Stimulated activated CD8-positive, alpha-beta memory T cell treated with anti-CD3 and anti-CD28 coated beads, Interleukin-7, amount 100 ng/mL, for 1 hour (primary cell): ENCODE data around the gene CNOT6L.
"Not testable (repeated sequence)": the region's sequence is repeated elsewhere in the genome, so short reads cannot be mapped to it uniquely, and the experiment has no call there.

ENCODE experiments used
- DNase-seq, 2 donors: peaks; one replicate each; pipeline ENCODE4 v3.0.0-alpha.2; 2020; ENCODE audit warnings: low read depth in 2 of 2

The CNOT6L gene

DNA sequence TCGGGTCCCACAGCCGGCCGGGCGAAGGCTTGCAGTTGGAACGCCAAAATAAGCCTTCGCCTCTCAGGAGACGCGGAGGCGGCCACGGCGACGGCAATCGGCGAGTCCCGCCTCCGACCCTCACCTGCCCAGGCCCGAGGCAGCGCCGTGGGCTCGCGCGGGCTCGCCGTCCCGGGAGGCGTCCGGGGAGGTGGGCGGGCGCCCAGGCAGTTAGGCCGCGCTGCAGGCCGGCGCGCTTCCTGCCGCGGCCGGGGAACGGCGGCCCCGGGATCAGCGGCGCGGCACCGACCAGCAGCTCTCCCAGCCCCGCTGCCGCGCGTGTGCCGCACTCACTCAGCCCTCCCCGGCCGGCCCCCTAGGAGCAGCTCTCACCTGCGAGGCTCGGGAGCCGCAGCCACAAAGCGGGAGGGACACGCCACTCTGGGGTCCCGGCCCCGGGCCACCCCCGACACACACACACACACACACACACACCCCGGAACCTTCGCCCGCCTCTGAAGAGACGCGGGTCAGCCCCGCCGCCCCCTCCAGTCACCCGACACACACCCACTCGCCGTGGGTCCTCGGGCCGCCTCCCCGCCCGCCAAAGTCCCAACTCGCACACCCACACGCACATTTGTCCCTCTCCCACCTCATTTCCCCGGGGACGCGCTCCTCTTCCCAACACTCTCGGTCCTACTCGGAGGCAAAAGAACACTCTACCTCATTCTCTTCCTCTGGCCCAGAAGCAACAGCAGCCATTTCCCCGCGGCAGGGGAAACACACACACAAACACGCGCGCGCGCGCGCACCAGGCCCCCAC, at the start of gene CNOT6L:
Gene CNOT6L (minus strand): TSS at position 767 of the 802 bp plus-strand sequence. CDS start 60 bp downstream, at position 707.
- peak; percentile 71 to 73 for DNase-seq

DNA sequence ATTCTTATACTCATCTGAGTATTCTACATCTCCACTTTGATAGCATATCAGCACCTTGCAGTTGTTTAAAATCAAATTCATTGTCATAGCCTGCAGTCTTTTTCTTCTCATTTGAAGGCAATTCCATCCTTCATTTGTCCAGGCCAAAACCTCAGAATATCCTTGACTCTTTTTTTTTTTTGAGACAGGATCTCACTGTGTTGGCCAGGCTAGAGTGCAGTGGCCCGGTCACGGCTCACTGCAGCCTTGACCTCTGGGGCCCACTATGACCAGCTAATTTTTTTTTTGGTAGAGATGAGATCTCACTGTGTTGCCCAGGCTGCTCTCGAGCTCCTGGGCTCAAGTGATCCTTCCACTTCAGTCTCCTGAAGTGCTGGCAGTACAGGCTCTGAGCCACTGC, 46.1 kb upstream of the CNOT6L start:
- no peak for DNase-seq

- not testable (repeated sequence) for DNase-seq
Measured at GRCh38 chr4:77863341-77863740, 44.2 kb upstream of the CNOT6L start.

- DNase-seq: peak; percentile 71 to 74
Measured at GRCh38 chr4:77862478-77863216, 43.5 kb upstream of the CNOT6L start, which contains the start of gene MRPL1. TSS of gene MRPL1 (plus strand) at chr4:77862830. CDS start at chr4:77862849, 19 bp downstream.

DNA sequence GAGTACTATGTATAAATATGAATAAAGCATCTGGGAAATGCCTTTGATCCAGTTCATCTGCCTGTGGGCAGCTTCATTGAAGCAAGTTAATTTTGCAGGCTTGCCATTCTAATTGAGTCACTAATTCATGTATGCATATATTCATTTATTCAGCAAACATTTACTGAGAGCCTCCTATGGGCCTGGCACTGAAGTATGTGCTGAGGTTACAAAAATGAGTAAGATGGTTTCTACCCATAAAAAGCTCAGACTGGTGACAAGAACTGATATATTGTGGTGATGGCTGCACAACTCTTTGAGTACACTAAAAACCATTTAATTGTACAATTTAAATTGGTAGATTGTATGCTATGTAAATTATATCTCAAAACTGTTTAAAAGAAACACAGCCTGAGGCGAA, 42.3 kb upstream of the CNOT6L start:
- DNase-seq: no peak

DNA sequence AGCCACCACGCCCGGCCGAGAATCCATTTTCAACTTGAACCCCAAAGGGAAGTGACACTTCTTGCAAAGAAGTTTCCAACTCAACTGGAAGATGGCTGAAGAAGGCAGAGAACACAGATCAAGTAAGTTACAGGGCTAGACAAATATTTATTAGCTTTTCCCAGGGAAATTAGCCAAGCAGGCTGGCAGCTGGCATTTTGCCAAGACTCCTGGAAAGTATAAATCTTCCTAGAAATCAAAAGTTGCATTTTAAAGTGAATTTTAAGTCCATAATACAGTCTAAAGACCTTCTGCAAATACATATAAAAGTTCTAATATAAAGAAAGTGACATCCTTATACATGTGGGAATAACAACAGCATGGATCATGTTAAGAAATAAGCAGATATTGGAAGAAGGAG, 40.1 kb upstream of the CNOT6L start:
- DNase-seq: no peak

DNA sequence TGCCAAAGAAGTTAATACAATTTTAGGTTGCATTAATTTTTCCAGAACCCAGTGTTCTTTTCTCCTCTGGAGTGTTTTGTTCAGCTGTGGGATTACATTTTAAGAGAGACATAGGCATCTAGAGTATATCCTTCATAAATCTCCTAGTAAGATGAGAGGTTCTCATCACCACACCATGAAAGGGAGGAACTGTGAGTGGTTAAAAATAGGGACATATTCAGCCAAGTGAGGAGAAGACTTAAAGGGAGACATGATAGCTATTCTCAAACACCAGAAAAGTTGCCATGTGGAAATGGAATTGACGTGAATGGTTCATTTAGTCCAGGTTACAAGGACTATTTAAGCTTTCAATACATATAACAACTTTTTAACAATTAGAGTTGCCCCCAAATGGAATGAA, 37.0 kb upstream of the CNOT6L start:
- DNase-seq: no peak

DNA sequence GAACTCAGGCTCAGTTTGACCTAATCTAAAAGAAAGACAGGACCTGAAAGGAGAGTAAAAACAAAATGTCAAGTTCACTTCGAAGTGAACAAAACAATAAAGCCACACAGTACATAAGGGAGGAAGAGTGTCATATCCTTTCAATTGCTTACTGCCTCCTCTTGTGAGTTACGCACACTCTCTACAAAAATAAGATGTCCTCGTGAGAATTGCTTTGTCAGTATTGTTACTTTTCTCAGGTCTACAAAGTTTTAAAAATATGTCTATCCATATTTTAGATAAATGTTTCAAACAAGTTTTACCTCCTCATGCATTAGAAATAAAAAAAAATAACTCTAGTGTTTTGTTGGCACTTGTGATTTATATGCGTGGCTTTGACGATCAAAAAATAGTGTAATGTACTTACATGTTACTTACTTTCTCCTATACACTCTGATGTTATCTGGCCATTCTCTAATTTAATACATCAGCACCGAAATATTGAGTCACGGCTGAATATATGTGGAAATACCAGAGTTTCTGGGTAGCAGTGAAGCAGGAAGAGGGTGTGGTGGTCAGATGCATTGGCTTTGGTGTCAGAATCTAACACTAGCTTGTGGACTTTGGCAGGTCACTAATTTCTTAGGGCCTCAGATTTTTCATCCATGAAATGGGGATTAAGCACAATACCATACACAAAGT, 35.4 kb upstream of the CNOT6L start:
- DNase-seq: no peak

GRCh38 chr4:77852892-77853495, 33.8 kb upstream of the CNOT6L start:
- DNase-seq: peak in 1 of 2 donors; percentile 34

- no peak for DNase-seq
Measured at GRCh38 chr4:77849278-77849965, 30.3 kb upstream of the CNOT6L start.

DNA sequence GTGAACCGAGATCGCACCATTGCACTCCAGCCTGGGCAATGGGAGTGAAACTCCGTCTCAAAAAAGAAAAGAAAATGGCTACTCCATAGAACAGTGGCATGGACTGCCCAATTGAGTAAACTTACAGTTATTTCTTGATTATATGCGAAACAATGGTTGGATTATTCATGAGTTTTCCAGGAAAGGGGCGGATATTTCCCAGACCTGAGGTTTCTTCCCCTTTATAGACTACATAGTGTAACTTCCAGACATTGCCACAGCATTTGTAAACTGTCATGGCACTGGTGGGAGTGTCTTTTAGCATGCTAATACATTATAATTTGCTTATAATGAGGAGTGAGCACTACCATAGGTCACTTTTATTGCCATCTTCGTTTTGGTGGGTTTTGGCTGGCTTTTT, 29.3 kb upstream of the CNOT6L start:
- no peak for DNase-seq

- DNase-seq: no peak
Measured at GRCh38 chr4:77845929-77846328, 26.8 kb upstream of the CNOT6L start.

GRCh38 chr4:77845400-77845799, 26.2 kb upstream of the CNOT6L start:
- no peak for DNase-seq

- no peak for DNase-seq
Measured at GRCh38 chr4:77844363-77844762, 25.2 kb upstream of the CNOT6L start.

GRCh38 chr4:77843628-77844027, 24.5 kb upstream of the CNOT6L start:
- no peak for DNase-seq

DNA sequence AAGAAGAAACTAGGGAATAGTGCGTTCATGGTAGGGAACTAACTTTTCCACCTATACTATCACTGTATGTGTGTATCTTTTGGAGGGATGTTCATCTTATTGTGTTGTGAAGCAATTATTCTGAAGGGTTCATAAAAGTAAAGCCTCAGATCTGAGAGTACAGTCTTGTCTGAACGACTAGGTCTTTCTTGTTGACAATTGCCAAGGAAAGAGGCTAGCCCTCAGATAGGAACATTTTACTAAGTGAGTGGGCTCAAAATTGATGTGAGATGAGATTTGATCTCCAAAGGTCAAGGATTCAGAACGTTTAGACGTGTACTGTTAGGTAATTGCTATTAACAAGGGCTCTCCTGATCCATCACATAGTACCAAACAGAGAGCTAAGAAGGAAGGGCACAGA, 15.2 kb upstream of the CNOT6L start:
- no peak for DNase-seq

DNA sequence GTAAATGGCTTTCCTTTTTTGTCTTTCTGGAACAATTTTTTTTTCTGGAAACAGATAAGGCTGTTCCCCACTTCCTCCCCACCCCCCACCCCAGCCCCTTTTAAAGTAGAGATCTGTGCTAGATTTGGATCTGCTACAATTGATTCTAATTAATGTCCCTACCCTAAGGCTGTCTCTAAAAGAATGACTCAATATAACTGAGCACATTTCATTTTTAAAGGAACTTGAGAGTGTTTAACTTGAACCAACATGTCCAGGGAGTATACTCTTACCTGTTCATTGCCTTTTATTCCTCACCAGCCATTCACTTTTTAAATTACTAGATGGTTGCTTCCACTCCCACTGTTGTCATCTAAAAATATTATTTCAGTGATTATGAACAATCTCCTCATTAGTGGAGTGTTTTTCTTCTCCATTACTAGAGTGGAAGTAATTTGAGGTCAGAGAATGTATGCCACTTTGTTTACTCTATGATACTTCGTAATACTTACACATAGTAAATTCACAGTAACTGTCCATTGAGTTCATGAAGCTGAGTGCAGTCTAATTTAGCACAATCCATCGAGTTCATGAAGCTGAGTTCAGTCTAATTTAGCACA, 14.1 kb upstream of the CNOT6L start:
- DNase-seq: no peak

- no peak for DNase-seq
Measured at GRCh38 chr4:77827343-77827742, 8.2 kb upstream of the CNOT6L start.

GRCh38 chr4:77826275-77826674, 7.1 kb upstream of the CNOT6L start:
- DNase-seq: no peak

- no peak for DNase-seq
Measured at GRCh38 chr4:77821775-77822174, 2.6 kb upstream of the CNOT6L start.
